K562 (cell line): ENCODE results near the gene NUTF2. TPM values are rescaled to one million over a fixed set of nuclear protein-coding genes. Genes with fewer than 3 reads are reported as not detected.

Experiments used
- ARID4B ChIP-seq: sonication (generic); formaldehyde crosslinking; IDR thresholded peaks from 2 replicates; pipeline ENCODE4 v1.8.0; 2022; ENCODE audit warnings: mild to moderate bottlenecking, missing genetic modification reagents
- CSDE1 ChIP-seq, 2 experiments: fragments of 450-650 bp; IDR thresholded peaks; 2 replicates each; pipeline ENCODE4 v1.6.1; 2016; ENCODE audit warnings: mild to moderate bottlenecking in 1 of 2
- CTBP1 ChIP-seq: fragments of 450-650 bp; IDR thresholded peaks from 2 replicates; pipeline ENCODE4 v1.6.1; 2016; ENCODE audit warnings: borderline replicate concordance
- HLTF ChIP-seq: fragments of 450-650 bp; IDR thresholded peaks from 2 replicates; pipeline ENCODE4 v1.6.1; 2016
- HMBOX1 ChIP-seq: sonication (generic); IDR thresholded peaks from 2 replicates; pipeline ENCODE4 v1.6.1; 2016
- HNRNPK ChIP-seq: fragments of 200-400 bp; formaldehyde crosslinking; IDR thresholded peaks from one replicate; pipeline ENCODE4 v1.6.1; 2018; ENCODE audit warnings: mild to moderate bottlenecking, low read depth, low read length; ENCODE audit not compliant: poor library complexity, severe bottlenecking
- HNRNPUL1 ChIP-seq: fragments of 200-400 bp; formaldehyde crosslinking; IDR thresholded peaks from 2 replicates; pipeline ENCODE4 v1.6.1; 2017; ENCODE audit warnings: low read length
- MITF ChIP-seq: IDR thresholded peaks from 2 replicates; pipeline ENCODE4 v1.6.1; 2014; ENCODE audit warnings: antibody characterized with exemption
- MYNN ChIP-seq, 2 experiments: sonication (generic); formaldehyde crosslinking in 1 of 2; IDR thresholded peaks; 2 replicates each; pipeline versions ENCODE4 v1.5.0 to v1.6.1; 2016 to 2020; ENCODE audit warnings: antibody characterized with exemption in 1 of 2, missing genetic modification reagents in 1 of 2
- POU5F1 ChIP-seq: fragments of 150-350 bp; IDR thresholded peaks from 2 replicates; pipeline ENCODE4 v1.6.1; 2014; ENCODE audit warnings: borderline replicate concordance, low read length, low read depth, mild to moderate bottlenecking; ENCODE audit not compliant: partially characterized antibody
- RBM39 ChIP-seq: fragments of 200-400 bp; formaldehyde crosslinking; optimal IDR thresholded peaks from 2 replicates; pipeline ENCODE3; 2018; ENCODE audit warnings: low read depth, low read length
- STAT5A ChIP-seq: IDR thresholded peaks from 2 replicates; pipeline ENCODE4 v1.6.1; 2012; ENCODE audit warnings: low read length, inconsistent platforms, borderline replicate concordance
- ZNF146 ChIP-seq: IDR thresholded peaks from one replicate; pipeline ENCODE4 v1.6.1; 2018; ENCODE audit warnings: missing compliant biosample characterization; ENCODE audit not compliant: unreplicated experiment
- polyA plus RNA-seq, 8 experiments: library from polyadenylated mRNA; depleted of rRNA in 4 of 8; stranded (reverse) in 5 of 8; unstranded in 3 of 8; fragments of >200 nt; fragmentation: Nextera tagmentation in 2 of 8; fragmentation: Illumina TruSeq in 1 of 8; extraction: Ambion mirVana in 2 of 8; extraction: Trizol in 1 of 8; gene quantifications; 2 replicates each; pipeline versions ENCODE4 v1.2.1 to v1.2.3, GENCODE V29; 2011 to 2014; ENCODE audit warnings: inconsistent platforms in 1 of 8, missing spikeins in 1 of 8
- total RNA-seq, 7 experiments: library from RNA; depleted of rRNA in 6 of 7; stranded (reverse); fragments of >200 nt in 6 of 7; fragmentation: Illumina TruSeq in 2 of 7; extraction: Trizol in 2 of 7; gene quantifications; 2 replicates each; pipeline versions ENCODE4 v1.2.1 to v1.2.3, GENCODE V29; 2011 to 2021; ENCODE audit warnings: low replicate concordance in 1 of 7

Gene NUTF2
- total and polyA plus RNA-seq, 9 of the 15 experiments (the other 6 are each of a cell fraction or from before 2014, with no cell fraction given), result 106 to 248 (median 147) TPM

GRCh38 chr16:67806428-67807147 is 40.1 kb upstream of the NUTF2 start, which contains the start of the genes RANBP10 and TSNAXIP1 (continued):
- TF ChIP-seq HLTF (no peak), HMBOX1 (no peak), MITF (0 out of 2 replicates have a peak, but pooled peaks have one; percentile 32), HNRNPUL1 (no peak), CSDE1 (IDR thresholded peaks at IDR 0.05) (peak in 1 of 2 experiments; percentile 79; a peak in 2 of 4 replicates), POU5F1 (peak; percentile 84), RBM39 (no peak), ZNF146 (no peak), ARID4B (CRISPR knock-in tag) (peak; percentile 71; the same call in 1 of the 2 replicates), CTBP1 (no peak; the same call in 1 of the 2 replicates), STAT5A (no peak), MYNN (IDR thresholded peaks at IDR 0.05) (no peak), MYNN (CRISPR knock-in tag; IDR thresholded peaks at IDR 0.05) (no peak), HNRNPK (no peak)
